H1 (cell line): ENCODE measurements around the gene SPIRE1. TPM values are rescaled to one million over a fixed set of nuclear protein-coding genes. Genes with fewer than 3 reads are reported as not detected.

Experiments used
- BCL11A ChIP-seq, 2 experiments: IDR thresholded peaks; one replicate each; pipeline ENCODE4 v1.6.1; 2011; ENCODE audit warnings: low read depth in 2 of 2, low read length in 2 of 2, mild to moderate bottlenecking in 2 of 2
- BRCA1 ChIP-seq: IDR thresholded peaks from 2 replicates; pipeline ENCODE4 v1.6.1; 2012; ENCODE audit warnings: low read depth, low read length, improper control_type of control experiment
- CBX5 ChIP-seq: fragments of 300-800, 300-1000 bp; sonication (generic); IDR thresholded peaks from 2 replicates; pipeline ENCODE4 v1.7.1; 2016; ENCODE audit warnings: antibody characterized with exemption, low read length, low read depth
- HDAC6 ChIP-seq: IDR thresholded peaks from one replicate; pipeline ENCODE4 v1.7.1; 2012; ENCODE audit warnings: low read depth, mild to moderate bottlenecking, inconsistent platforms, low read length, moderate library complexity
- JUND ChIP-seq: IDR thresholded peaks from 2 replicates; pipeline ENCODE4 v1.6.1; 2011; ENCODE audit warnings: mild to moderate bottlenecking, improper control_type of control experiment, low read length
- polyA plus RNA-seq, 7 experiments: library from polyadenylated mRNA; depleted of rRNA in 3 of 7; stranded (reverse) in 5 of 7; unstranded in 2 of 7; fragments of >200 nt in 5 of 7; fragments of 200-250 nt in 2 of 7; gene quantifications; 1 replicate in 5 of 7; 2 replicates in 1 of 7; 4 replicates in 1 of 7; pipeline versions ENCODE4 v1.2.1 to v1.2.3, GENCODE V29; 2011 to 2013; ENCODE audit warnings: missing spikeins in 2 of 7, mixed read lengths in 2 of 7
- total RNA-seq: library from RNA; stranded (reverse); fragmentation: NEBNext Ultra II Directional; extraction: Animal tissue kit (Norgen Biotek cat#: 25700); gene quantifications from 2 replicates; pipeline ENCODE4 v1.2.1, GENCODE V29; 2021
- TF ChIP-seq, protein P1 (sequence below), 3 experiments: IDR thresholded peaks; 1 replicate in 2 of 3; 2 replicates in 1 of 3; pipeline versions ENCODE4 v1.5.1 to v1.6.1; 2011; ENCODE audit warnings: low read length in 3 of 3, mild to moderate bottlenecking in 3 of 3, inconsistent platforms in 2 of 3, low read depth in 1 of 3, moderate library complexity in 1 of 3; ENCODE audit not compliant: insufficient read depth in 1 of 3; ENCODE audit errors: control extremely low read depth in 1 of 3

The SPIRE1 gene
- total and polyA plus RNA-seq, 2 of the 8 experiments (the other 6 are each of a cell fraction or from before 2014, with no cell fraction given): 6.0 to 21.5 TPM

DNA sequence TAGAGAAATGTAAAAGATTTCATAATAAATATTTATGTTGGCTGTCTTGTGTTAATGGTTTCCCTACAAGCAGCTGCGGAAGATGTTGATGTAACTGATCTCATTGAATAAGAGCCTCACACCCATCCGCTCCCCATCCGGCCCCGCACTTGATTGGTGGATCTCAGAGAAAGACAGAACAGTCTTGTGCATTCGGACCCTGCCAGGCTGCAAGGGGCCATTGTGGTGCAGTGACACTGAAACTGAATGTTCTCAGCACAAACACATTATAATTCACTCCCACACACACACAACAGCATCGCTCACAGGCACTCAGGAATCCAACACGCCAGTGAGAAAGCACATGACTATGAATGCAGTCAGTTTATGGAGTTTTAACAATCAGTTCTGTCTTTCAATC is 202.4 kb downstream of the SPIRE1 start (continued):
- TF ChIP-seq, protein P1, sequence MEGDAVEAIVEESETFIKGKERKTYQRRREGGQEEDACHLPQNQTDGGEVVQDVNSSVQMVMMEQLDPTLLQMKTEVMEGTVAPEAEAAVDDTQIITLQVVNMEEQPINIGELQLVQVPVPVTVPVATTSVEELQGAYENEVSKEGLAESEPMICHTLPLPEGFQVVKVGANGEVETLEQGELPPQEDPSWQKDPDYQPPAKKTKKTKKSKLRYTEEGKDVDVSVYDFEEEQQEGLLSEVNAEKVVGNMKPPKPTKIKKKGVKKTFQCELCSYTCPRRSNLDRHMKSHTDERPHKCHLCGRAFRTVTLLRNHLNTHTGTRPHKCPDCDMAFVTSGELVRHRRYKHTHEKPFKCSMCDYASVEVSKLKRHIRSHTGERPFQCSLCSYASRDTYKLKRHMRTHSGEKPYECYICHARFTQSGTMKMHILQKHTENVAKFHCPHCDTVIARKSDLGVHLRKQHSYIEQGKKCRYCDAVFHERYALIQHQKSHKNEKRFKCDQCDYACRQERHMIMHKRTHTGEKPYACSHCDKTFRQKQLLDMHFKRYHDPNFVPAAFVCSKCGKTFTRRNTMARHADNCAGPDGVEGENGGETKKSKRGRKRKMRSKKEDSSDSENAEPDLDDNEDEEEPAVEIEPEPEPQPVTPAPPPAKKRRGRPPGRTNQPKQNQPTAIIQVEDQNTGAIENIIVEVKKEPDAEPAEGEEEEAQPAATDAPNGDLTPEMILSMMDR (IDR thresholded peaks at IDR 0.05; ENCODE audit: control extremely low read depth in 1 of 3, insufficient read depth in 1 of 3, low read depth in 1 of 3, low read length in 3 of 3): no peak
- TF ChIP-seq BRCA1 (no peak), HDAC6 (no peak), CBX5 (no peak), BCL11A (IDR thresholded peaks at IDR 0.05; ENCODE audit: low read depth in 2 of 2, low read length in 2 of 2) (no peak), JUND (no peak)
- TF ChIP-seq, all 59 proteins: peak for 0
